ENCODE results near the gene GNGT2. TPM values are rescaled to one million over a fixed set of nuclear protein-coding genes. Genes with fewer than 3 reads are reported as not detected.
A peak's percentile ranks its signal among the peaks of the same experiment; 100 is the strongest.

GNGT2 gene
- total RNA-seq, 1 experiment from 2014 or later = 9.4 TPM

- DNase-seq = peak in 1 of 2 experiments; percentile 39
- Histone ChIP-seq H3K79me2 (ENCODE audit: low read depth) (no peaks in the 10 kb centered on the region), H3K4me1 (replicated peaks; ENCODE audit: insufficient read depth) (peaks cover 13% of the 10 kb centered on the region), H2AFZ (no peak overlapping the region), H3K4me3 (no peak overlapping the region), H3K36me3 (ENCODE audit: low read depth) (no peaks in the 10 kb centered on the region), H3K4me2 (no peak overlapping the region), H3K9me2 (ENCODE audit: insufficient read depth) (no peaks in the 10 kb centered on the region), H4K20me1 (ENCODE audit: insufficient read depth) (no peaks in the 10 kb centered on the region), H3K27me3 (ENCODE audit: insufficient read depth, low read depth) (peaks cover 17% of the 10 kb centered on the region; the same call in 1 of the 2 replicates), H3K27ac (no peak overlapping the region), H3K9me3 (ENCODE audit: insufficient read depth, low read depth) (no peaks in the 10 kb centered on the region), H3F3A (ENCODE audit: insufficient read depth, low read depth) (no peaks in the 10 kb centered on the region)
- ChIA-PET CTCF (interaction anchor here (0.7 to 1.0 kb wide), 2 partner anchors 20 to 37 kb away, joined by 3 read pairs; no protein-coding TSS in a partner anchor), POLR2A (ENCODE audit: unreplicated experiment) (interaction anchor here (0.5 kb wide), 1 partner anchor 535 kb away, joined by 5 read pairs; the partner anchor contains the start of gene FAM117A)
- intact Hi-C loops (cut with micrococcal nuclease; ENCODE audit: unreplicated experiment) = loop anchor here (5.0 kb wide), 4 partner anchors 37 to 192 kb away; no protein-coding TSS in a partner anchor
- no peak for TF ChIP-seq EZH2 (IDR thresholded peaks at IDR 0.05; ENCODE audit: low read depth)
- BruUV-seq (replicated peaks) = no TSS peak
Observed at GRCh38 chr17:49229076-49229804, 18.9 kb upstream of the GNGT2 start.

- intact Hi-C loops (cut with micrococcal nuclease; ENCODE audit: unreplicated experiment) = loop anchor here (1.0 to 5.0 kb wide), 5 partner anchors 35 to 190 kb away; no protein-coding TSS in a partner anchor
Observed at GRCh38 chr17:49227436-49228261, 17.3 kb upstream of the GNGT2 start.

GRCh38 chr17:49226771-49227435 lies 16.5 kb upstream of the GNGT2 start:
- H4K20me1 ChIP-seq (ENCODE audit: insufficient read depth) = no peaks in the 10 kb centered on the region
- no peaks in the 10 kb centered on the region for H3K9me3 ChIP-seq (ENCODE audit: insufficient read depth, low read depth)
- no peaks in the 10 kb centered on the region for H3K9me2 ChIP-seq (ENCODE audit: insufficient read depth)
- intact Hi-C loops (cut with micrococcal nuclease; ENCODE audit: unreplicated experiment) = loop anchor here (1.0 to 5.0 kb wide), 5 partner anchors 35 to 190 kb away; no protein-coding TSS in a partner anchor
- no peak for TF ChIP-seq EZH2 (IDR thresholded peaks at IDR 0.05; ENCODE audit: low read depth)
- TF ChIP-seq, protein P1, sequence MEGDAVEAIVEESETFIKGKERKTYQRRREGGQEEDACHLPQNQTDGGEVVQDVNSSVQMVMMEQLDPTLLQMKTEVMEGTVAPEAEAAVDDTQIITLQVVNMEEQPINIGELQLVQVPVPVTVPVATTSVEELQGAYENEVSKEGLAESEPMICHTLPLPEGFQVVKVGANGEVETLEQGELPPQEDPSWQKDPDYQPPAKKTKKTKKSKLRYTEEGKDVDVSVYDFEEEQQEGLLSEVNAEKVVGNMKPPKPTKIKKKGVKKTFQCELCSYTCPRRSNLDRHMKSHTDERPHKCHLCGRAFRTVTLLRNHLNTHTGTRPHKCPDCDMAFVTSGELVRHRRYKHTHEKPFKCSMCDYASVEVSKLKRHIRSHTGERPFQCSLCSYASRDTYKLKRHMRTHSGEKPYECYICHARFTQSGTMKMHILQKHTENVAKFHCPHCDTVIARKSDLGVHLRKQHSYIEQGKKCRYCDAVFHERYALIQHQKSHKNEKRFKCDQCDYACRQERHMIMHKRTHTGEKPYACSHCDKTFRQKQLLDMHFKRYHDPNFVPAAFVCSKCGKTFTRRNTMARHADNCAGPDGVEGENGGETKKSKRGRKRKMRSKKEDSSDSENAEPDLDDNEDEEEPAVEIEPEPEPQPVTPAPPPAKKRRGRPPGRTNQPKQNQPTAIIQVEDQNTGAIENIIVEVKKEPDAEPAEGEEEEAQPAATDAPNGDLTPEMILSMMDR (conservative IDR thresholded peaks at IDR 0.05) = no peak
- no peaks in the 10 kb centered on the region for H3F3A ChIP-seq (ENCODE audit: insufficient read depth, low read depth)
- H3K4me2 ChIP-seq = no peak overlapping the region
- CTCF ChIA-PET = no interaction called here
- H3K4me3 ChIP-seq = no peak overlapping the region
- H3K36me3 ChIP-seq (ENCODE audit: low read depth) = no peaks in the 10 kb centered on the region
- no peaks in the 10 kb centered on the region for H3K79me2 ChIP-seq (ENCODE audit: low read depth)
- peaks cover 13% of the 10 kb centered on the region for H3K4me1 ChIP-seq (replicated peaks; ENCODE audit: insufficient read depth)
- peaks cover 32% of the 10 kb centered on the region; the same call in 1 of the 2 replicates for H3K27me3 ChIP-seq (ENCODE audit: insufficient read depth, low read depth)
- DNase-seq = no peak
- H2AFZ ChIP-seq = no peak overlapping the region
- POLR2A ChIA-PET (ENCODE audit: unreplicated experiment) = no interaction called here
- no TSS peak for BruUV-seq (replicated peaks)
- H3K27ac ChIP-seq = no peak overlapping the region

More at GRCh38 chr17:49227436-49228261, 17.3 kb upstream of the GNGT2 start:
- TF ChIP-seq, protein P1 (conservative IDR thresholded peaks at IDR 0.05) = peak; percentile 94
- no peak for TF ChIP-seq EZH2 (IDR thresholded peaks at IDR 0.05; ENCODE audit: low read depth)
- ChIA-PET POLR2A (ENCODE audit: unreplicated experiment) (no interaction called here), CTCF (interaction anchor here (0.6 to 0.9 kb wide), 3 partner anchors 18 to 171 kb away, joined by 3 to 4 read pairs (median 3); no protein-coding TSS in a partner anchor)
- no peaks in the 10 kb centered on the region for H4K20me1 ChIP-seq (ENCODE audit: insufficient read depth)
- DNase-seq = peak; percentile 56 to 69
- no peak overlapping the region for H2AFZ ChIP-seq
- H3K27ac ChIP-seq = no peak overlapping the region
- no peaks in the 10 kb centered on the region for H3F3A ChIP-seq (ENCODE audit: insufficient read depth, low read depth)
- no TSS peak for BruUV-seq (replicated peaks)
- H3K27me3 ChIP-seq (ENCODE audit: insufficient read depth, low read depth) = peaks cover 29% of the 10 kb centered on the region; the same call in 1 of the 2 replicates
- peak overlapping the region; percentile 9; the same call in 1 of the 2 replicates for H3K4me2 ChIP-seq
- peaks cover 13% of the 10 kb centered on the region for H3K4me1 ChIP-seq (replicated peaks; ENCODE audit: insufficient read depth)
- no peaks in the 10 kb centered on the region for H3K9me3 ChIP-seq (ENCODE audit: insufficient read depth, low read depth)
- no peaks in the 10 kb centered on the region for H3K9me2 ChIP-seq (ENCODE audit: insufficient read depth)
- H3K79me2 ChIP-seq (ENCODE audit: low read depth) = no peaks in the 10 kb centered on the region
- H3K36me3 ChIP-seq (ENCODE audit: low read depth) = no peaks in the 10 kb centered on the region
- no peak overlapping the region for H3K4me3 ChIP-seq

All from PC-9 (cell line).